HL-60/S4 (cell line): ENCODE data around the gene NFIA.

ENCODE experiments used
- in situ Hi-C: fragments of 300-500 bp; cut with MboI; formaldehyde crosslinking; loops from 2 replicates; pipeline ENCODE4 v1.14.3; 2022; ENCODE audit warnings: low sequenced_read_pairs

Gene NFIA

DNA sequence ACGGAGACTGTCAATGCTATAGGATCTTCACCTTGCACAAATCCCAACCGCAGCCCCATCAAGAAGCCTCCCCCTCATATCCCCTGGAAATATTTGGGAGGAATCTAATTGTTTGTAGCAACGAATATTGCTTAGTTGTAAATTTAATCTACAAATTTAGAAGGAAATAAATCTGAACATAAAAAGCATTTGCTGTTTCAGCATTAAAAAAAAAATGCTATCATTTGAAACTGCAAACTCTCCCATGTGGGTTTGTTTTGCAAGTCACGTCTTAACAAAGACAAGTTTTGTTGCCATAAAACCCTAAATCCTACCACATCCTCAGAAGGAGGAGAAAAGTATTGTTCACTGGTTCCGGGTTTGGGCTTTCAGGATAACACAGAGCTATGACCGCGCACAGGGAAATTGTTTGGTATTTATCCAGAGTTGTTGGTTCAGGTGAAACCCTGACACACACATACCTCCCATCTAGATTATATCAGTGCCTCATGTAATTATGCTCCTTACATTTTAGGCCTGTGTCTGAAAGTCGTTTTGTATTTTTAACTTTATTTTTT is 363.0 kb downstream of the NFIA start:
- in situ Hi-C loops: no loop called here

- in situ Hi-C loops: no loop called here
These were observed 364.2 kb downstream of the NFIA start for GRCh38 chr1:61446531-61446991.

GRCh38 chr1:61447106-61447967 is 365.0 kb downstream of the NFIA start:
- in situ Hi-C loops: no loop called here

DNA sequence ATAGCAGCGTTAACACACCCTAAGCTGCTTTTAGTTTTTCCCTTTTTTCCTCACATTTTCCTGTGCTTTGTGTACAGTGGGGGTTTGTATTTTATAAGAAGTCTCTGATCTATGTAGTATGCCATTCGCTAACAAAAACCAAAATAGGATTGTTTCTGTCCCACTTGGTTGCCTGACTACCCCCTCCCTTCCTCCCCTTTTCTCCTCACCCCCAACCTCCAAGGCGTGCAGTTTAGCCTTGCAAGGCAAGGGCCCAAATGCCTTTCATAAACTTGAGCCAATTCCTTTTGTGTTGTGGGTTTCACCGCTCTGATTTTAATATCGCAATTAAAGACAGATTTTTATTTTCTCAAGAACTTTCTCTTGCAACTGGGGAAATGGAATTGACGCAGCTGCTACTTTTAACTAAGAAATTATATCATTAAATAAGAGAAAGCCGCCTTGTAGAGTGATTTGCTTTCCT is 365.6 kb downstream of the NFIA start:
- in situ Hi-C loops: no loop called here

- in situ Hi-C loops: no loop called here
These were observed 366.6 kb downstream of the NFIA start for GRCh38 chr1:61448914-61449313.

- in situ Hi-C loops: no loop called here
These were observed 367.0 kb downstream of the NFIA start for GRCh38 chr1:61449410-61449809.

- in situ Hi-C loops: no loop called here
These were observed 368.1 kb downstream of the NFIA start for GRCh38 chr1:61450454-61450853.

DNA sequence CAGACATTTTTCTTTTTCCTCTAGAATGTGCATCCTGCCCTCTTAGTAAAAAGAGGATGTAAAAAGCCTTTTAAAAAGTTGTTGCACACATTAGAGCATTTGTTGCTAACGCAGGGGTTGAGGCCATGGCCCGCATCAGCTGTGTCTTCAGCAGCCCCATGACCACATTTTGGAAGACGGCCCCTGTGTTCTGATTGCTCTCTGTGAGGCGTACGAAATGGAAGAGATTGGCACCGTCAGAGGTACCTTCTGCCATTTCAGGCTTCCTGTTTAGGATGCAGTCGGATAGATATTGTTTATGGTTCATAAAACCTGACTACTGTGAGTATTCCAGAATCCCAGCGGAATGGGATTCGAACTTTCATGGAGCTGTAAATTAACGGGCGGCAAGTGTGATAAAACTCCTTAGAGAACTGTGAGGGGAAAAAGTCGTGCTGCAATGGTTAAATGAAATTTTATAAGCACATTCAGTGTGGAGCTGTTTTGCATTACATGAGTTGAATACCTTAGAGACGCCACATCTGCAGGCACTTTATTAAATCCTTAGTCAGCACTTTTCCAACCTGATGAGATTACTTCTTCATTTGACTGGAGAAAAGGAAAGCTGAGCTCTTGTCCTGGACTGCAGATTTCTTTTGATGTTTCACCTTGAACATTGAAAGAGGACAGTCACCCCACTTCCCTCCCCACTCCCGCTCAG is 368.7 kb downstream of the NFIA start:
- in situ Hi-C loops: no loop called here

DNA sequence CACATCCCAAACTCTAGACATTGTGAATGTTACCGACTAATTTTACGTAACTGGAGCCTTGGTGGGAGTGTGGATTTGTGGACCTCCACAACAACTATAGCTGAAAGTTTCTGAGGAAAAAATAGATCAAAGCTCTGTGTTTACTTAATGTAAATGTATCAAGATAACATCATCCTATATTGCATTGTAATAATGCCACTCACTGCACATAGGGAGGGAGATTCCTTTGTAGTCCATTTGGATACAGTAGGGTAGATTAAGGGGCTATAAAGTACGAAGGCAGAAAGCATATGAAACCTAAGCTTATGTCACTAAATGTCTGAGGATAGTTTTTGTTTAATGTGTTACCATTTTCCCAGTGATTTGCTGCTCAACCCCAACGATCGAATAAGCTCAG is 369.2 kb downstream of the NFIA start:
- in situ Hi-C loops: no loop called here

- in situ Hi-C loops: no loop called here
These were observed 370.0 kb downstream of the NFIA start for GRCh38 chr1:61452176-61453035.

- in situ Hi-C loops: no loop called here
These were observed 371.0 kb downstream of the NFIA start for GRCh38 chr1:61453111-61453961.

- in situ Hi-C loops: no loop called here
These were observed 373.0 kb downstream of the NFIA start for GRCh38 chr1:61455400-61455799.

GRCh38 chr1:61457526-61458040 is 375.2 kb downstream of the NFIA start:
- in situ Hi-C loops: no loop called here

DNA sequence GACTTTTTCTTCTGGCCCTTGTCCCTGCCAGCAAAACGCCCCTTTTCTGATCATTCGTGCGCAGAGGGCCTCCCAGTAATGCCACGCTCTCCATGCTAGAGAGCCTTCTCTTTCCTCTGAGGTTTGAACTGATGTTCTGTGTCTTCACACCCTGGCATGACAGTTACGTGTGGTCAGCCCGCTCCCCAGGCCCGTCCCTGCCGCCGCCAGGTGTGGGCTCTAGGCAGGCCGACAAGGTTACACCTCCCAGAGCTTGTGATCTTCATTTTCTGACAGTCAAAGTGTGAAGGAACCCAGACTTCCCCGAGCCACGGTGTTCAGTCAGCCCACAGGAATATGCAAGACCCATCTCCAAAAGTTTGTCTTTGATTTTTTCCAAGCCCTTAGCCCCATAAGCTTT is 377.0 kb downstream of the NFIA start:
- in situ Hi-C loops: no loop called here

GRCh38 chr1:61460191-61460590 is 377.8 kb downstream of the NFIA start:
- in situ Hi-C loops: no loop called here

GRCh38 chr1:61461406-61462384 is 379.3 kb downstream of the NFIA start:
- in situ Hi-C loops: no loop called here

GRCh38 chr1:61462628-61463027 is 380.3 kb downstream of the NFIA start:
- in situ Hi-C loops: no loop called here

- in situ Hi-C loops: no loop called here
These were observed 380.9 kb downstream of the NFIA start for GRCh38 chr1:61463220-61463619.
